Spleen (tissue), 7 donors: ENCODE results near the gene OR6B3.
"Not testable (repeated sequence)": the region's sequence is repeated elsewhere in the genome, so short reads cannot be mapped to it uniquely, and the experiment has no call there.

Source experiments
- POLR2A ChIP-seq, 3 donors: fragments of 450-650 bp; IDR thresholded peaks; one replicate each; pipeline ENCODE4 v1.5.1; 2017; ENCODE audit warnings: antibody characterized with exemption in 3 of 3, mild to moderate bottlenecking in 1 of 3
- POLR2AphosphoS5 ChIP-seq, 3 donors: sonication (generic); formaldehyde crosslinking; IDR thresholded peaks; one replicate each; pipeline ENCODE4 v1.5.1; 2017; ENCODE audit warnings: antibody characterized with exemption in 3 of 3
- TF ChIP-seq, protein P1 (sequence below), 11 experiments: fragments of 200-600 bp in 7 of 11; fragments of 450-650 bp in 4 of 11; sonication (generic) in 4 of 11; IDR thresholded peaks in 8 of 11; conservative IDR thresholded peaks in 3 of 11; 1 replicate in 7 of 11; 2 replicates in 4 of 11; pipeline versions ENCODE4 v1.4.0 to v1.8.0; 2016 to 2021; ENCODE audit warnings: antibody characterized with exemption in 11 of 11, inconsistent platforms in 4 of 11, mild to moderate bottlenecking in 1 of 11
- donor health status: DM: no; HTN: no; CAD: no; lungs with moderate emphysema.
- donor health status: DM: no; HTN: no; CAD: no.
- donor health status: DM: no; HTN: no; CAD: no.

DNA sequence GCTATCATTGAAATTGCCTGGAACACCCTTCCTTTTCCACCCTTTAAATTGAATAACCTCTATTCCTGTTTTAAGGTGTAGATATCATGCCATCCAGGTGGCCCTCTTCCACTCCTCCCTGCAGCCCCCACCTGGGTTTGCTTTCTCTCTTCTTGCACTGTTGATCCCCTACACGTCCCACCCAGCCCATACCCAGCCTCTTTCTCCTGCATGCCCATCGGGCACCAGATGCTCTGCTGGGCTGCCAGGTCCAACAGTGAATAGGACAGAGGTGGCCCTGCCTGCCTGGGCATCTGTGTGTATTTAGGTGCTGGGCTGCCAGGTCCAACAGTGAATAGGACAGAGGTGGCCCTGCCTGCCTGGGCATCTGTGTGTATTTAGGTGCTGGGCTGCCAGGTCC is 9.2 kb downstream of the OR6B3 start:
- TF ChIP-seq, protein P1, sequence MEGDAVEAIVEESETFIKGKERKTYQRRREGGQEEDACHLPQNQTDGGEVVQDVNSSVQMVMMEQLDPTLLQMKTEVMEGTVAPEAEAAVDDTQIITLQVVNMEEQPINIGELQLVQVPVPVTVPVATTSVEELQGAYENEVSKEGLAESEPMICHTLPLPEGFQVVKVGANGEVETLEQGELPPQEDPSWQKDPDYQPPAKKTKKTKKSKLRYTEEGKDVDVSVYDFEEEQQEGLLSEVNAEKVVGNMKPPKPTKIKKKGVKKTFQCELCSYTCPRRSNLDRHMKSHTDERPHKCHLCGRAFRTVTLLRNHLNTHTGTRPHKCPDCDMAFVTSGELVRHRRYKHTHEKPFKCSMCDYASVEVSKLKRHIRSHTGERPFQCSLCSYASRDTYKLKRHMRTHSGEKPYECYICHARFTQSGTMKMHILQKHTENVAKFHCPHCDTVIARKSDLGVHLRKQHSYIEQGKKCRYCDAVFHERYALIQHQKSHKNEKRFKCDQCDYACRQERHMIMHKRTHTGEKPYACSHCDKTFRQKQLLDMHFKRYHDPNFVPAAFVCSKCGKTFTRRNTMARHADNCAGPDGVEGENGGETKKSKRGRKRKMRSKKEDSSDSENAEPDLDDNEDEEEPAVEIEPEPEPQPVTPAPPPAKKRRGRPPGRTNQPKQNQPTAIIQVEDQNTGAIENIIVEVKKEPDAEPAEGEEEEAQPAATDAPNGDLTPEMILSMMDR (IDR thresholded peaks at IDR 0.05 in 8 of 11, conservative IDR thresholded peaks at IDR 0.05 in 3 of 11) = not testable (repeated sequence)
- not testable (repeated sequence) for TF ChIP-seq POLR2AphosphoS5, POLR2A (IDR thresholded peaks at IDR 0.05)
